GM12874 (cell line): Measurements from ENCODE around the gene DEFB129.

ENCODE experiments used
- TF ChIP-seq, protein P1 (sequence below): IDR thresholded peaks from 2 replicates; pipeline ENCODE4 v1.5.1; 2011; ENCODE audit warnings: low read depth, mild to moderate bottlenecking, control low read depth, low read length, moderate library complexity; ENCODE audit not compliant: insufficient read depth

DEFB129 gene

DNA sequence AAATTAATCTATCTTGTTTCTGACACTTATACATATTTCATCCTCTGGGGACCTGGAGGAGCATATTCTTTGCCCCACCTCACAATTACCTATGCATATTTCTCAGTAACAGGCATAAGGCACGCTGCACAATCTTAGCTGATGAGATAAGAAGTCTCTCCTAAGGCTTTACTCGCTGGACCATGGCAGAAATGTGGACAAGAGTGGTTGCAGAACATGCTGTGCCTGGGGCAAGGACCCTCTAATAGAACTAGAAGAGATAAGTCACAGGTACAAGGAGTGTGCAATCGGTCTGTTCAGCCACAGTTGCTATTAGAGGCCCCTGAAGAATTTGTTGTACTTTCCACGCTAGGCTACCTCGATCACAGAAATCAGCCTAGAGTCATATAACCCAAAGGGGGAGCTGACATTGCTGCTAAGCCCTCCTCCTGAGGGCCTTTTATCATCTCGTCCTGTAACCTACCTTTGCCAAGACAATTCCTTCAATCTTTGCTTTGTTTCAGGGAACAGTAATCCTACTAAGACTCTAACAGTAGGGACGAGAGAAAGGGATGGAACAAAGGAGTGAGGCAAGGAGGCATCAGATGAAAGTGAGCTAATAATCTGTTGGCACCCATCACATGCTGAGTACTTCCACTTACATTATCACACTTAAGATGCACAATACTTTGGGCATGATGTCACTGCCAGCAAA, 16.1 kb upstream of the DEFB129 start:
- TF ChIP-seq, protein P1, sequence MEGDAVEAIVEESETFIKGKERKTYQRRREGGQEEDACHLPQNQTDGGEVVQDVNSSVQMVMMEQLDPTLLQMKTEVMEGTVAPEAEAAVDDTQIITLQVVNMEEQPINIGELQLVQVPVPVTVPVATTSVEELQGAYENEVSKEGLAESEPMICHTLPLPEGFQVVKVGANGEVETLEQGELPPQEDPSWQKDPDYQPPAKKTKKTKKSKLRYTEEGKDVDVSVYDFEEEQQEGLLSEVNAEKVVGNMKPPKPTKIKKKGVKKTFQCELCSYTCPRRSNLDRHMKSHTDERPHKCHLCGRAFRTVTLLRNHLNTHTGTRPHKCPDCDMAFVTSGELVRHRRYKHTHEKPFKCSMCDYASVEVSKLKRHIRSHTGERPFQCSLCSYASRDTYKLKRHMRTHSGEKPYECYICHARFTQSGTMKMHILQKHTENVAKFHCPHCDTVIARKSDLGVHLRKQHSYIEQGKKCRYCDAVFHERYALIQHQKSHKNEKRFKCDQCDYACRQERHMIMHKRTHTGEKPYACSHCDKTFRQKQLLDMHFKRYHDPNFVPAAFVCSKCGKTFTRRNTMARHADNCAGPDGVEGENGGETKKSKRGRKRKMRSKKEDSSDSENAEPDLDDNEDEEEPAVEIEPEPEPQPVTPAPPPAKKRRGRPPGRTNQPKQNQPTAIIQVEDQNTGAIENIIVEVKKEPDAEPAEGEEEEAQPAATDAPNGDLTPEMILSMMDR: no peak

- TF ChIP-seq, protein P1: no peak
Measured at GRCh38 chr20:214383-214782, 12.7 kb upstream of the DEFB129 start.

DNA sequence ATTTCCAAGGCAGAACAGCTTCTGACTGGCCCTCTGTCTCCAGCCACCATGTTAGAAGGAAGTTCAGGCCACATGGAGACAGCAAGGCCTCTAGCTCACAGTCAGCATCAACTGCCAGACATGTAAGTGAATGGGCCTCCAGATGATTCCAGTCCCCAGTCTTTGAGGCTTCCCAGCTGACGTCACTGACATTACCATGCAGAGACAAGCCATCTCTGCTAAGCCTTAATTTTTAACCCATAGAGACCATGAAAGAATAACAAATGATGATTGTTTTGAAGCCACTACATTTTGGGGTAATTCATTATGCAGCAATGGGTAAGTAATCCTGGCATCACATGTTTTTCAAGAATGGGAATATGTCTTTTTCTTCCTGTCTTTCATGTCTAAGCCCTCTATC, 11.3 kb upstream of the DEFB129 start:
- TF ChIP-seq, protein P1: no peak

DNA sequence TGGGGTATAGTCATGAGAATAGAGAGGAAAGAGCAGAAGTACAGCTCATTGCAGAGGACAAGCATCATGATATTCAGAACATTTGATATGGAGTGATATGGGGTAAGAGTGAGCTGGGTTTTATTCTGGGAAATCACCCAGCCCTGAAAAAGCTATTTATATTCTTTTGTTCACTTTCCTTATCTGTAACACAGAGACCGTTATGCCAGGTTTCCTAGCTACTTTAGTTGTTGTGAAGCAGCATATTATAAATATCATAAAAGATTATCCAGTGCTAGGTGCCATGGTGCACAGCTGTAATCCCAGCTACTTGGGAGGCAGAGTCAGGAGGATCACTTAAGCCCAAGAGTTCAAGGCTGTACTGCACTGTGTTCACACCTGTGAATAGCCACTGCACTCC, 9.8 kb upstream of the DEFB129 start:
- TF ChIP-seq, protein P1: no peak

GRCh38 chr20:219290-220115, 7.6 kb upstream of the DEFB129 start:
- TF ChIP-seq, protein P1: peak; percentile 16; the same call in 1 of the 2 replicates

DNA sequence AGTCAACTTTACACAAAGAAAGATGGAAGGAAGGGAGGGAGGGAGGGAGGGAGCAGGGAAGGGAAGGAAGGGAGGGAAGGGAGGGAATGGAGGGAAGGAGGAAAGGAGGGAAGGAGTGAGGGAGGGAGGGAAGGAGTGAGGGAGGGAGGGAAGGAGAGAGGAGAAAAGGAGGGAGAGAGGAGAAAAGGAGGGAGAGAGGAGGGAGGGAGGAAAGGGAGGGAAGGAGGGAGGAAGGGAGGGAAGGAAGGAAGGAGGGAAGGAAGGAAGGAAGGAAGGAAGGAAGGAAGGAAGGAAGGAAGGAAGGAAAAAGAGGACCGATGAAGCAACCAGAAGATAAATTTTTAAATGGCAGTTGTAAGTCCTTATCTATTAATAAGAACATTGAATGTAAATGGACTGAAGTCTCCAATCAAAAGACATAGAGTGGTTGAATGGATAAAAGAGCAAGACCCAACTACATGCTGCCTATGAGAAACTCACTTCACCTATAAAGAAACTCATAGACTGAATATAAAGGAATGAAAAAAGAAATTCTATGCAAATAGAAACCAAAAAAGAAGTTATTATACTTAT, 5.7 kb upstream of the DEFB129 start:
- TF ChIP-seq, protein P1: no peak

GRCh38 chr20:227439-228105, 514 bp downstream of the DEFB129 start:
- TF ChIP-seq, protein P1: no peak
